ENCODE measurements around the gene RYR2. TPM values are rescaled to one million over a fixed set of nuclear protein-coding genes. Genes with fewer than 3 reads are reported as not detected.
A peak's percentile ranks its signal among the peaks of the same experiment; 100 is the strongest.

Gene RYR2
- total RNA-seq, 6 donors from 2014 or later, result 1.8 to 23.0 (median 3.7) TPM

- H3K4me1 ChIP-seq, result no peaks in the 10 kb centered on the region
- H3K9me3 ChIP-seq, result no peaks in the 10 kb centered on the region
- H3K27me3 ChIP-seq, result no peaks in the 10 kb centered on the region
- TF ChIP-seq POLR2AphosphoS5 (IDR thresholded peaks at IDR 0.05) (no peak), CTCF (IDR thresholded peaks at IDR 0.05) (no peak), EP300 (IDR thresholded peaks at IDR 0.05) (no peak), POLR2A (IDR thresholded peaks at IDR 0.05) (no peak)
- H3K4me3 ChIP-seq, result no peak overlapping the region
- ATAC-seq (ENCODE audit: low FRiP score in 2 of 2), result no peak
- H3K36me3 ChIP-seq, result no peaks in the 10 kb centered on the region
- 70 to 78% methylated on average over 7 of the region's 7 CpGs for whole genome bisulfite sequencing, 2 donors
- H3K27ac ChIP-seq, result no peak overlapping the region
- no peak for DNase-seq
These were observed 258.7 kb downstream of the RYR2 start for GRCh38 chr1:237300642-237301041.

GRCh38 chr1:237303929-237304328 is 261.9 kb downstream of the RYR2 start:
- DNase-seq (no peak), ATAC-seq (ENCODE audit: low FRiP score in 2 of 2) (no peak)
- H3K27ac ChIP-seq, result no peak overlapping the region
- no peaks in the 10 kb centered on the region for H3K36me3 ChIP-seq
- TF ChIP-seq CTCF (IDR thresholded peaks at IDR 0.05) (no peak), POLR2A (IDR thresholded peaks at IDR 0.05) (no peak), POLR2AphosphoS5 (IDR thresholded peaks at IDR 0.05) (no peak), EP300 (IDR thresholded peaks at IDR 0.05) (no peak)
- H3K4me1 ChIP-seq, result no peaks in the 10 kb centered on the region
- WGBS, 2 donors, result 45 to 84% methylated on average over 1 of the region's 1 CpG
- H3K4me3 ChIP-seq, result no peak overlapping the region
- no peaks in the 10 kb centered on the region for H3K27me3 ChIP-seq
- no peaks in the 10 kb centered on the region for H3K9me3 ChIP-seq

- Histone ChIP-seq H3K4me3 (no peak overlapping the region), H3K4me1 (no peaks in the 10 kb centered on the region), H3K27me3 (no peaks in the 10 kb centered on the region), H3K27ac (no peak overlapping the region), H3K36me3 (no peaks in the 10 kb centered on the region), H3K9me3 (peaks cover 0 to 3% (median 0%) of the 10 kb centered on the region in 4 donors)
- DNase-seq, result no peak
- ATAC-seq (ENCODE audit: low FRiP score in 2 of 2), result no peak
- TF ChIP-seq EP300 (IDR thresholded peaks at IDR 0.05), result no peak
- 82% methylated on average over 8 of the region's 8 CpGs for WGBS, 2 donors
These were observed 264.7 kb downstream of the RYR2 start for GRCh38 chr1:237306726-237307125.

GRCh38 chr1:237309595-237310118 is 267.7 kb downstream of the RYR2 start:
- H3K4me1 ChIP-seq, result no peaks in the 10 kb centered on the region
- TF ChIP-seq POLR2A (IDR thresholded peaks at IDR 0.05) (no peak), CTCF (IDR thresholded peaks at IDR 0.05) (no peak), POLR2AphosphoS5 (IDR thresholded peaks at IDR 0.05) (no peak), EP300 (IDR thresholded peaks at IDR 0.05) (no peak)
- H3K9me3 ChIP-seq, result peaks cover 0 to 3% (median 0%) of the 10 kb centered on the region in 4 donors
- H3K27me3 ChIP-seq, result no peaks in the 10 kb centered on the region
- ATAC-seq (ENCODE audit: low FRiP score in 2 of 2) (no peak), DNase-seq (peak in 1 of 2 donors; percentile 75)
- no peak overlapping the region for H3K27ac ChIP-seq
- H3K4me3 ChIP-seq, result no peak overlapping the region
- no peaks in the 10 kb centered on the region for H3K36me3 ChIP-seq
- 92 to 93% methylated on average over 10 to 28 of the region's 32 CpGs for WGBS, 2 donors

- no peak overlapping the region for H3K4me3 ChIP-seq
- H3K36me3 ChIP-seq, result no peaks in the 10 kb centered on the region
- 72 to 73% methylated on average over 4 of the region's 4 CpGs for WGBS, 2 donors
- no peaks in the 10 kb centered on the region for H3K4me1 ChIP-seq
- H3K9me3 ChIP-seq, result no peaks in the 10 kb centered on the region
- no peak overlapping the region for H3K27ac ChIP-seq
- no peak for ATAC-seq (ENCODE audit: low FRiP score in 2 of 2)
- TF ChIP-seq POLR2A (IDR thresholded peaks at IDR 0.05) (no peak), POLR2AphosphoS5 (IDR thresholded peaks at IDR 0.05) (no peak), EP300 (IDR thresholded peaks at IDR 0.05) (no peak), CTCF (IDR thresholded peaks at IDR 0.05) (no peak)
- no peaks in the 10 kb centered on the region for H3K27me3 ChIP-seq
- DNase-seq, result no peak
These were observed 274.4 kb downstream of the RYR2 start for GRCh38 chr1:237316352-237316751.
